Right lobe of liver (tissue), 6 donors: ENCODE results near the gene TTC28. TPM values are rescaled to one million over a fixed set of nuclear protein-coding genes. Genes with fewer than 3 reads are reported as not detected.

Source experiments
- ATAC-seq, 4 donors: fragments of 200-7000 bp; cut with Tn5 transposase; one replicate each; pipeline ENCODE4 v1.9.1; 2020; ENCODE audit warnings: mild to moderate bottlenecking in 4 of 4, moderate library complexity in 4 of 4
- DNase-seq, 3 donors: peaks; one replicate each; pipeline ENCODE4 v3.0.0-alpha.2; 2020
- H3K27ac ChIP-seq, 3 donors: fragments of 200-600 bp; one replicate each; pipeline ENCODE4 v1.8.0; 2022
- H3K27me3 ChIP-seq, 2 donors: fragments of 200-600 bp; one replicate each; pipeline ENCODE4 v1.8.0; 2022
- H3K36me3 ChIP-seq, 4 donors: fragments of 200-600 bp; sonication (generic) in 1 of 4; one replicate each; pipeline versions ENCODE4 v1.5.1 to v1.8.0; 2017 to 2022; ENCODE audit warnings: control low read depth in 1 of 4
- H3K4me1 ChIP-seq, 4 donors: fragments of 200-600 bp; sonication (generic) in 1 of 4; one replicate each; pipeline versions ENCODE4 v1.5.1 to v1.8.0; 2017 to 2022; ENCODE audit warnings: control low read depth in 1 of 4
- H3K4me3 ChIP-seq, 3 donors: fragments of 200-600 bp; one replicate each; pipeline ENCODE4 v1.8.0; 2022
- H3K9me3 ChIP-seq, 4 donors: fragments of 200-600 bp; sonication (generic) in 1 of 4; one replicate each; pipeline versions ENCODE4 v1.5.1 to v1.8.0; 2017 to 2022; ENCODE audit warnings: control low read depth in 1 of 4
- CTCF ChIP-seq, 4 donors: fragments of 200-600 bp in 3 of 4; fragments of 450-650 bp in 1 of 4; IDR thresholded peaks; one replicate each; pipeline versions ENCODE4 v1.5.1 to v1.8.0; 2016 to 2022; ENCODE audit warnings: antibody characterized with exemption in 4 of 4, mild to moderate bottlenecking in 2 of 4
- POLR2A ChIP-seq: fragments of 450-650 bp; IDR thresholded peaks from one replicate; pipeline ENCODE4 v1.6.1; 2017; ENCODE audit warnings: antibody characterized with exemption, mild to moderate bottlenecking
- WGBS: methylation state at CpG from one replicate; pipeline ENCODE4 v1.1.6; 2018; ENCODE audit warnings: low coverage, low lambda C conversion rate; ENCODE audit not compliant: insufficient coverage; ENCODE audit errors: missing lambda C conversion rate; 5-methylcytosine and 5-hydroxymethylcytosine counted together
- intact Hi-C, 2 donors: fragments of 100-400 bp; cut with DNase I; formaldehyde crosslinking; loops; one replicate each; pipeline versions ENCODE4 v1.11.2 to v1.14.1; 2022
- total RNA-seq, 6 experiments: library from RNA; depleted of rRNA in 2 of 6; stranded (reverse); fragments of >200 nt in 2 of 6; fragmentation: NEBNext Ultra II Directional in 3 of 6; extraction: Animal tissue kit (Norgen Biotek cat#: 25700) in 3 of 6; gene quantifications; one replicate each; pipeline versions ENCODE4 v1.1.0 to v1.2.4, GENCODE V29; 2016 to 2023
- donor health status: DM: no; HTN: yes; CAD: no.
- donor health status: DM: no; HTN: no; CAD: no.
- donor health status: DM: no; HTN: no; CAD: no.
- donor health status: DM: no; HTN: yes; CAD: no.
- donor health status: DM: no; HTN: yes; CAD: no.

The TTC28 gene
- total RNA-seq, 6 experiments from 2014 or later, result 9.4 to 38.3 (median 15.0) TPM

- Histone ChIP-seq H3K4me3 (no peak overlapping the region), H3K9me3 (no peaks in the 10 kb centered on the region), H3K27me3 (no peaks in the 10 kb centered on the region), H3K27ac (no peak overlapping the region), H3K36me3 (peaks cover 0 to 11% (median under 1%) of the 10 kb centered on the region in 4 donors), H3K4me1 (peaks cover 0 to 4% (median 2%) of the 10 kb centered on the region in 4 donors)
- no peak for DNase-seq
- TF ChIP-seq POLR2A (no peak), CTCF (IDR thresholded peaks at IDR 0.05) (no peak)
- intact Hi-C loops, result no loop called here
- 92% methylated on average over 6 of the region's 6 CpGs for WGBS
- ATAC-seq, result no peak
Observed at GRCh38 chr22:27978317-27978716, 701.3 kb downstream of the TTC28 start.

GRCh38 chr22:27976586-27976985 is 703.1 kb downstream of the TTC28 start:
- Histone ChIP-seq H3K36me3 (peaks cover 0 to 5% (median 0%) of the 10 kb centered on the region in 4 donors), H3K9me3 (no peaks in the 10 kb centered on the region), H3K4me3 (no peak overlapping the region), H3K27ac (no peak overlapping the region), H3K27me3 (no peaks in the 10 kb centered on the region), H3K4me1 (peaks cover 0 to 8% (median 3%) of the 10 kb centered on the region in 4 donors)
- WGBS, result 81% methylated on average over 3 of the region's 3 CpGs
- DNase-seq (no peak), ATAC-seq (no peak)
- intact Hi-C loops, result no loop called here
- no peak for TF ChIP-seq CTCF (IDR thresholded peaks at IDR 0.05)
- TF ChIP-seq POLR2A, result no peak

- WGBS, result 89% methylated on average over 16 of the region's 16 CpGs
- TF ChIP-seq CTCF (IDR thresholded peaks at IDR 0.05), result no peak
- no peak for TF ChIP-seq POLR2A
- Histone ChIP-seq H3K27ac (no peak overlapping the region), H3K9me3 (no peaks in the 10 kb centered on the region), H3K4me1 (peaks cover 0 to 8% (median 3%) of the 10 kb centered on the region in 4 donors), H3K4me3 (no peak overlapping the region), H3K36me3 (peaks cover 0 to 5% (median 0%) of the 10 kb centered on the region in 4 donors), H3K27me3 (no peaks in the 10 kb centered on the region)
- ATAC-seq (no peak), DNase-seq (no peak)
- intact Hi-C loops, result no loop called here
Observed at GRCh38 chr22:27975381-27976013, 704.1 kb downstream of the TTC28 start.

GRCh38 chr22:27973846-27974245 is 705.8 kb downstream of the TTC28 start:
- DNase-seq, result no peak
- Histone ChIP-seq H3K36me3 (peaks cover 0 to 3% (median 0%) of the 10 kb centered on the region in 4 donors), H3K27ac (no peak overlapping the region), H3K27me3 (no peaks in the 10 kb centered on the region), H3K9me3 (no peaks in the 10 kb centered on the region), H3K4me1 (peaks cover 0 to 8% (median 3%) of the 10 kb centered on the region in 4 donors), H3K4me3 (no peak overlapping the region)
- TF ChIP-seq POLR2A (no peak), CTCF (IDR thresholded peaks at IDR 0.05) (no peak)
- no peak for ATAC-seq
- intact Hi-C loops, result no loop called here
- WGBS, result 89% methylated on average over 1 of the region's 1 CpG
